WTC11 (cell line): ENCODE data around the gene GRM5. TPM values are rescaled to one million over a fixed set of nuclear protein-coding genes. Genes with fewer than 3 reads are reported as not detected.

Source experiments
- CREM ChIP-seq: sonication (generic); formaldehyde crosslinking; IDR thresholded peaks from 2 replicates; pipeline ENCODE4 v1.8.1; 2022; ENCODE audit warnings: mild to moderate bottlenecking, missing genetic modification reagents, moderate library complexity
- ELF4 ChIP-seq: sonication (generic); formaldehyde crosslinking; IDR thresholded peaks from 2 replicates; pipeline ENCODE4 v1.8.1; 2022; ENCODE audit warnings: low read depth, mild to moderate bottlenecking, moderate library complexity, missing genetic modification reagents
- EMX1 ChIP-seq: fragments of 250-450 bp; sonication (Bioruptor Pico); IDR thresholded peaks from 2 replicates; pipeline ENCODE4 v1.8.0; 2021; ENCODE audit warnings: mild to moderate bottlenecking
- MYBL2 ChIP-seq: sonication (generic); formaldehyde crosslinking; IDR thresholded peaks from 2 replicates; pipeline ENCODE4 v1.8.1; 2023; ENCODE audit warnings: mild to moderate bottlenecking, moderate library complexity, missing genetic modification reagents
- NFE2L1 ChIP-seq: sonication (generic); formaldehyde crosslinking; IDR thresholded peaks from 2 replicates; pipeline ENCODE4 v1.8.1; 2023; ENCODE audit warnings: missing genetic modification reagents
- NFYB ChIP-seq: sonication (generic); formaldehyde crosslinking; conservative IDR thresholded peaks from 2 replicates; pipeline ENCODE4 v1.8.0; 2022; ENCODE audit warnings: low read depth, missing genetic modification reagents
- PRRX2 ChIP-seq: fragments of 250-450 bp; sonication (Bioruptor Pico); IDR thresholded peaks from 2 replicates; pipeline ENCODE4 v1.8.0; 2021; ENCODE audit warnings: mild to moderate bottlenecking
- TCF7 ChIP-seq: sonication (generic); formaldehyde crosslinking; IDR thresholded peaks from 2 replicates; pipeline ENCODE4 v1.8.0; 2022; ENCODE audit warnings: mild to moderate bottlenecking, low read depth, missing genetic modification reagents, moderate library complexity
- ZNF121 ChIP-seq: sonication (generic); formaldehyde crosslinking; IDR thresholded peaks from 2 replicates; pipeline ENCODE4 v1.8.0; 2023; ENCODE audit warnings: missing genetic modification reagents
- ZNF219 ChIP-seq: sonication (generic); formaldehyde crosslinking; IDR thresholded peaks from 2 replicates; pipeline ENCODE4 v1.8.0; 2023; ENCODE audit warnings: missing genetic modification reagents, mild to moderate bottlenecking, borderline replicate concordance
- ZNF263 ChIP-seq: sonication (generic); formaldehyde crosslinking; IDR thresholded peaks from 2 replicates; pipeline ENCODE4 v1.8.1; 2022; ENCODE audit warnings: low read depth, mild to moderate bottlenecking, moderate library complexity, missing genetic modification reagents
- total RNA-seq: library from RNA; stranded (reverse); gene quantifications from 3 replicates; pipeline ENCODE4 v1.2.3, GENCODE V29; 2021
- TF ChIP-seq, protein P1 (sequence below): sonication (generic); formaldehyde crosslinking; IDR thresholded peaks from 2 replicates; pipeline ENCODE4 v1.8.0; 2023; ENCODE audit warnings: missing genetic modification reagents, mild to moderate bottlenecking, borderline replicate concordance
- TF ChIP-seq, protein P2 (sequence below): sonication (generic); formaldehyde crosslinking; IDR thresholded peaks from 2 replicates; pipeline ENCODE4 v1.8.0; 2023; ENCODE audit warnings: missing genetic modification reagents
- TF ChIP-seq, protein P3 (sequence below): sonication (generic); formaldehyde crosslinking; IDR thresholded peaks from 2 replicates; pipeline ENCODE4 v1.8.1; 2023; ENCODE audit warnings: mild to moderate bottlenecking, missing genetic modification reagents, moderate library complexity
- TF ChIP-seq, protein P4 (sequence below): sonication (generic); formaldehyde crosslinking; IDR thresholded peaks from 2 replicates; pipeline ENCODE4 v1.8.1; 2023; ENCODE audit warnings: mild to moderate bottlenecking, missing genetic modification reagents, borderline replicate concordance
- TF ChIP-seq, protein P5 (sequence below): sonication (generic); formaldehyde crosslinking; IDR thresholded peaks from 2 replicates; pipeline ENCODE4 v1.8.0; 2023; ENCODE audit warnings: mild to moderate bottlenecking, missing genetic modification reagents
- TF ChIP-seq, protein P6 (sequence below): fragments of 250-450 bp; sonication (Bioruptor Pico); IDR thresholded peaks from 2 replicates; pipeline ENCODE4 v1.8.0; 2021; ENCODE audit warnings: mild to moderate bottlenecking
- TF ChIP-seq, protein P7 (sequence below): sonication (generic); formaldehyde crosslinking; IDR thresholded peaks from 2 replicates; pipeline ENCODE4 v1.8.0; 2022; ENCODE audit warnings: missing genetic modification reagents

Gene GRM5
- total RNA-seq, 1 experiment from 2014 or later: 0.13 TPM

DNA sequence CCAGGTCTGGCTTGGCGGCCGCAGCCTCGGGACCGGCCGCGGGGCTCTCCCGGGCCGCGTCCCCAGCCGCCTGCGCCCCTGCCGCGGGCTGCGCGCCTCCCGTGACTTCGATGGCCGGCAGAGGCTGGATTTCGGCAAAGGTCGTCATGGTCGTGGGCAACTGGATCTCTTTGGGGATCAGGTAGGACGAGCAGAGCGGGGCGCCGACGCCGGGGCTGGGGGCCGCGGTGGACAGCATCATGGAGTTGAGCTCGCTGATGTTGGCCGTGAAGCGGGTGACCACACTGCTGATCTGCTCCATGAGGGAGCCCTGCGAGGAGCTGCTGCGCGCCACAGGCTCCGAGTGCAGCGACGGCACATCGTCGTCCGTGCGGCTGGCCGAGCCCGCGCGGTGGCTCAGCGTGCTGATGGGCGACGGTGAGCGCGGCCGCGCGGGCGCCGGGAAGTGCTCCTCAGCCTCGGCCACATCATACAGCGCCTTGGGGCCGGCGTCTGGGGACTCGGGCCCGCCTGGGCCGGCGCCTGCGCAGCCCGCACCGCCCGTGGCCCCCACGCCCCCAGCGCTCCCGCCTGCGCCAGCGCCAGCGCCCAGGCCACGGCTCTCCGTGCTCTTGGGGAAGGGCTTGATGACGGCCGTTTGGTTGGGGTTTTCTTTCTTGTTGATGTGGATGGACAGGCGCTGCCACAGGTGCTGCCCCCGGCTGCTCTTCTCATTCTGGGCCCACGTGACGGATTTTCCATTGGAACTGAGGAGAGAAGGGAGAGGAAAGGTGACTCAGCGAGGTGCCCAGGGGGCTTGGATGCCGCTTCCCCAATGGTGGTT is 556.8 kb downstream of the GRM5 start (continued):
- TF ChIP-seq, protein P1, sequence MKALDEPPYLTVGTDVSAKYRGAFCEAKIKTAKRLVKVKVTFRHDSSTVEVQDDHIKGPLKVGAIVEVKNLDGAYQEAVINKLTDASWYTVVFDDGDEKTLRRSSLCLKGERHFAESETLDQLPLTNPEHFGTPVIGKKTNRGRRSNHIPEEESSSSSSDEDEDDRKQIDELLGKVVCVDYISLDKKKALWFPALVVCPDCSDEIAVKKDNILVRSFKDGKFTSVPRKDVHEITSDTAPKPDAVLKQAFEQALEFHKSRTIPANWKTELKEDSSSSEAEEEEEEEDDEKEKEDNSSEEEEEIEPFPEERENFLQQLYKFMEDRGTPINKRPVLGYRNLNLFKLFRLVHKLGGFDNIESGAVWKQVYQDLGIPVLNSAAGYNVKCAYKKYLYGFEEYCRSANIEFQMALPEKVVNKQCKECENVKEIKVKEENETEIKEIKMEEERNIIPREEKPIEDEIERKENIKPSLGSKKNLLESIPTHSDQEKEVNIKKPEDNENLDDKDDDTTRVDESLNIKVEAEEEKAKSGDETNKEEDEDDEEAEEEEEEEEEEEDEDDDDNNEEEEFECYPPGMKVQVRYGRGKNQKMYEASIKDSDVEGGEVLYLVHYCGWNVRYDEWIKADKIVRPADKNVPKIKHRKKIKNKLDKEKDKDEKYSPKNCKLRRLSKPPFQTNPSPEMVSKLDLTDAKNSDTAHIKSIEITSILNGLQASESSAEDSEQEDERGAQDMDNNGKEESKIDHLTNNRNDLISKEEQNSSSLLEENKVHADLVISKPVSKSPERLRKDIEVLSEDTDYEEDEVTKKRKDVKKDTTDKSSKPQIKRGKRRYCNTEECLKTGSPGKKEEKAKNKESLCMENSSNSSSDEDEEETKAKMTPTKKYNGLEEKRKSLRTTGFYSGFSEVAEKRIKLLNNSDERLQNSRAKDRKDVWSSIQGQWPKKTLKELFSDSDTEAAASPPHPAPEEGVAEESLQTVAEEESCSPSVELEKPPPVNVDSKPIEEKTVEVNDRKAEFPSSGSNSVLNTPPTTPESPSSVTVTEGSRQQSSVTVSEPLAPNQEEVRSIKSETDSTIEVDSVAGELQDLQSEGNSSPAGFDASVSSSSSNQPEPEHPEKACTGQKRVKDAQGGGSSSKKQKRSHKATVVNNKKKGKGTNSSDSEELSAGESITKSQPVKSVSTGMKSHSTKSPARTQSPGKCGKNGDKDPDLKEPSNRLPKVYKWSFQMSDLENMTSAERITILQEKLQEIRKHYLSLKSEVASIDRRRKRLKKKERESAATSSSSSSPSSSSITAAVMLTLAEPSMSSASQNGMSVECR: peak; percentile 92
- TF ChIP-seq EMX1 (no peak), NFYB (no peak; the same call in 1 of the 2 replicates), ZNF263 (peak; percentile 61; the same call in 1 of the 2 replicates), ELF4 (no peak), ZNF219 (CRISPR knock-in tag) (0 out of 2 replicates have a peak, but pooled peaks have one; percentile 74), TCF7 (CRISPR knock-in tag) (peak; percentile 93; the same call in 1 of the 2 replicates), MYBL2 (CRISPR knock-in tag) (peak; percentile 94), CREM (peak; percentile 71), ZNF121 (CRISPR knock-in tag) (peak; percentile 100), PRRX2 (CRISPR knock-in tag) (peak; percentile 76; the same call in 1 of the 2 replicates), NFE2L1 (CRISPR knock-in tag) (no peak; the same call in 1 of the 2 replicates)
- TF ChIP-seq, protein P2, sequence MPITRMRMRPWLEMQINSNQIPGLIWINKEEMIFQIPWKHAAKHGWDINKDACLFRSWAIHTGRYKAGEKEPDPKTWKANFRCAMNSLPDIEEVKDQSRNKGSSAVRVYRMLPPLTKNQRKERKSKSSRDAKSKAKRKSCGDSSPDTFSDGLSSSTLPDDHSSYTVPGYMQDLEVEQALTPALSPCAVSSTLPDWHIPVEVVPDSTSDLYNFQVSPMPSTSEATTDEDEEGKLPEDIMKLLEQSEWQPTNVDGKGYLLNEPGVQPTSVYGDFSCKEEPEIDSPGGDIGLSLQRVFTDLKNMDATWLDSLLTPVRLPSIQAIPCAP (CRISPR knock-in tag): peak; percentile 92
- TF ChIP-seq, protein P3, sequence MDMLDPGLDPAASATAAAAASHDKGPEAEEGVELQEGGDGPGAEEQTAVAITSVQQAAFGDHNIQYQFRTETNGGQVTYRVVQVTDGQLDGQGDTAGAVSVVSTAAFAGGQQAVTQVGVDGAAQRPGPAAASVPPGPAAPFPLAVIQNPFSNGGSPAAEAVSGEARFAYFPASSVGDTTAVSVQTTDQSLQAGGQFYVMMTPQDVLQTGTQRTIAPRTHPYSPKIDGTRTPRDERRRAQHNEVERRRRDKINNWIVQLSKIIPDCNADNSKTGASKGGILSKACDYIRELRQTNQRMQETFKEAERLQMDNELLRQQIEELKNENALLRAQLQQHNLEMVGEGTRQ: peak; percentile 86
- TF ChIP-seq, protein P4, sequence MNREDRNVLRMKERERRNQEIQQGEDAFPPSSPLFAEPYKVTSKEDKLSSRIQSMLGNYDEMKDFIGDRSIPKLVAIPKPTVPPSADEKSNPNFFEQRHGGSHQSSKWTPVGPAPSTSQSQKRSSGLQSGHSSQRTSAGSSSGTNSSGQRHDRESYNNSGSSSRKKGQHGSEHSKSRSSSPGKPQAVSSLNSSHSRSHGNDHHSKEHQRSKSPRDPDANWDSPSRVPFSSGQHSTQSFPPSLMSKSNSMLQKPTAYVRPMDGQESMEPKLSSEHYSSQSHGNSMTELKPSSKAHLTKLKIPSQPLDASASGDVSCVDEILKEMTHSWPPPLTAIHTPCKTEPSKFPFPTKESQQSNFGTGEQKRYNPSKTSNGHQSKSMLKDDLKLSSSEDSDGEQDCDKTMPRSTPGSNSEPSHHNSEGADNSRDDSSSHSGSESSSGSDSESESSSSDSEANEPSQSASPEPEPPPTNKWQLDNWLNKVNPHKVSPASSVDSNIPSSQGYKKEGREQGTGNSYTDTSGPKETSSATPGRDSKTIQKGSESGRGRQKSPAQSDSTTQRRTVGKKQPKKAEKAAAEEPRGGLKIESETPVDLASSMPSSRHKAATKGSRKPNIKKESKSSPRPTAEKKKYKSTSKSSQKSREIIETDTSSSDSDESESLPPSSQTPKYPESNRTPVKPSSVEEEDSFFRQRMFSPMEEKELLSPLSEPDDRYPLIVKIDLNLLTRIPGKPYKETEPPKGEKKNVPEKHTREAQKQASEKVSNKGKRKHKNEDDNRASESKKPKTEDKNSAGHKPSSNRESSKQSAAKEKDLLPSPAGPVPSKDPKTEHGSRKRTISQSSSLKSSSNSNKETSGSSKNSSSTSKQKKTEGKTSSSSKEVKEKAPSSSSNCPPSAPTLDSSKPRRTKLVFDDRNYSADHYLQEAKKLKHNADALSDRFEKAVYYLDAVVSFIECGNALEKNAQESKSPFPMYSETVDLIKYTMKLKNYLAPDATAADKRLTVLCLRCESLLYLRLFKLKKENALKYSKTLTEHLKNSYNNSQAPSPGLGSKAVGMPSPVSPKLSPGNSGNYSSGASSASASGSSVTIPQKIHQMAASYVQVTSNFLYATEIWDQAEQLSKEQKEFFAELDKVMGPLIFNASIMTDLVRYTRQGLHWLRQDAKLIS: peak; percentile 34; the same call in 1 of the 2 replicates
- TF ChIP-seq, protein P5, sequence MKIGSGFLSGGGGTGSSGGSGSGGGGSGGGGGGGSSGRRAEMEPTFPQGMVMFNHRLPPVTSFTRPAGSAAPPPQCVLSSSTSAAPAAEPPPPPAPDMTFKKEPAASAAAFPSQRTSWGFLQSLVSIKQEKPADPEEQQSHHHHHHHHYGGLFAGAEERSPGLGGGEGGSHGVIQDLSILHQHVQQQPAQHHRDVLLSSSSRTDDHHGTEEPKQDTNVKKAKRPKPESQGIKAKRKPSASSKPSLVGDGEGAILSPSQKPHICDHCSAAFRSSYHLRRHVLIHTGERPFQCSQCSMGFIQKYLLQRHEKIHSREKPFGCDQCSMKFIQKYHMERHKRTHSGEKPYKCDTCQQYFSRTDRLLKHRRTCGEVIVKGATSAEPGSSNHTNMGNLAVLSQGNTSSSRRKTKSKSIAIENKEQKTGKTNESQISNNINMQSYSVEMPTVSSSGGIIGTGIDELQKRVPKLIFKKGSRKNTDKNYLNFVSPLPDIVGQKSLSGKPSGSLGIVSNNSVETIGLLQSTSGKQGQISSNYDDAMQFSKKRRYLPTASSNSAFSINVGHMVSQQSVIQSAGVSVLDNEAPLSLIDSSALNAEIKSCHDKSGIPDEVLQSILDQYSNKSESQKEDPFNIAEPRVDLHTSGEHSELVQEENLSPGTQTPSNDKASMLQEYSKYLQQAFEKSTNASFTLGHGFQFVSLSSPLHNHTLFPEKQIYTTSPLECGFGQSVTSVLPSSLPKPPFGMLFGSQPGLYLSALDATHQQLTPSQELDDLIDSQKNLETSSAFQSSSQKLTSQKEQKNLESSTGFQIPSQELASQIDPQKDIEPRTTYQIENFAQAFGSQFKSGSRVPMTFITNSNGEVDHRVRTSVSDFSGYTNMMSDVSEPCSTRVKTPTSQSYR: 0 out of 2 replicates have a peak, but pooled peaks have one; percentile 70
- TF ChIP-seq, protein P6, sequence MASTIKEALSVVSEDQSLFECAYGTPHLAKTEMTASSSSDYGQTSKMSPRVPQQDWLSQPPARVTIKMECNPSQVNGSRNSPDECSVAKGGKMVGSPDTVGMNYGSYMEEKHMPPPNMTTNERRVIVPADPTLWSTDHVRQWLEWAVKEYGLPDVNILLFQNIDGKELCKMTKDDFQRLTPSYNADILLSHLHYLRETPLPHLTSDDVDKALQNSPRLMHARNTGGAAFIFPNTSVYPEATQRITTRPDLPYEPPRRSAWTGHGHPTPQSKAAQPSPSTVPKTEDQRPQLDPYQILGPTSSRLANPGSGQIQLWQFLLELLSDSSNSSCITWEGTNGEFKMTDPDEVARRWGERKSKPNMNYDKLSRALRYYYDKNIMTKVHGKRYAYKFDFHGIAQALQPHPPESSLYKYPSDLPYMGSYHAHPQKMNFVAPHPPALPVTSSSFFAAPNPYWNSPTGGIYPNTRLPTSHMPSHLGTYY (CRISPR knock-in tag): no peak; the same call in 1 of the 2 replicates
- TF ChIP-seq, protein P7, sequence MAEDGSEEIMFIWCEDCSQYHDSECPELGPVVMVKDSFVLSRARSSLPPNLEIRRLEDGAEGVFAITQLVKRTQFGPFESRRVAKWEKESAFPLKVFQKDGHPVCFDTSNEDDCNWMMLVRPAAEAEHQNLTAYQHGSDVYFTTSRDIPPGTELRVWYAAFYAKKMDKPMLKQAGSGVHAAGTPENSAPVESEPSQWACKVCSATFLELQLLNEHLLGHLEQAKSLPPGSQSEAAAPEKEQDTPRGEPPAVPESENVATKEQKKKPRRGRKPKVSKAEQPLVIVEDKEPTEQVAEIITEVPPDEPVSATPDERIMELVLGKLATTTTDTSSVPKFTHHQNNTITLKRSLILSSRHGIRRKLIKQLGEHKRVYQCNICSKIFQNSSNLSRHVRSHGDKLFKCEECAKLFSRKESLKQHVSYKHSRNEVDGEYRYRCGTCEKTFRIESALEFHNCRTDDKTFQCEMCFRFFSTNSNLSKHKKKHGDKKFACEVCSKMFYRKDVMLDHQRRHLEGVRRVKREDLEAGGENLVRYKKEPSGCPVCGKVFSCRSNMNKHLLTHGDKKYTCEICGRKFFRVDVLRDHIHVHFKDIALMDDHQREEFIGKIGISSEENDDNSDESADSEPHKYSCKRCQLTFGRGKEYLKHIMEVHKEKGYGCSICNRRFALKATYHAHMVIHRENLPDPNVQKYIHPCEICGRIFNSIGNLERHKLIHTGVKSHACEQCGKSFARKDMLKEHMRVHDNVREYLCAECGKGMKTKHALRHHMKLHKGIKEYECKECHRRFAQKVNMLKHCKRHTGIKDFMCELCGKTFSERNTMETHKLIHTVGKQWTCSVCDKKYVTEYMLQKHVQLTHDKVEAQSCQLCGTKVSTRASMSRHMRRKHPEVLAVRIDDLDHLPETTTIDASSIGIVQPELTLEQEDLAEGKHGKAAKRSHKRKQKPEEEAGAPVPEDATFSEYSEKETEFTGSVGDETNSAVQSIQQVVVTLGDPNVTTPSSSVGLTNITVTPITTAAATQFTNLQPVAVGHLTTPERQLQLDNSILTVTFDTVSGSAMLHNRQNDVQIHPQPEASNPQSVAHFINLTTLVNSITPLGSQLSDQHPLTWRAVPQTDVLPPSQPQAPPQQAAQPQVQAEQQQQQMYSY: peak; percentile 67
